SU-DHL-6 (cell line): Measurements from ENCODE around the gene PLXNB1.
"Not testable (repeated sequence)": the region's sequence is repeated elsewhere in the genome, so short reads cannot be mapped to it uniquely, and the experiment has no call there.

Experiments used
- H2AFZ ChIP-seq: fragments of 200-600 bp; sonication (generic); 2 replicates; pipeline ENCODE4 v1.6.1; 2014; ENCODE audit warnings: low read depth, mild to moderate bottlenecking, moderate library complexity, mixed read lengths, antibody characterized with exemption, low read length; ENCODE audit not compliant: severe bottlenecking
- H3F3A ChIP-seq: fragments of 200-600 bp; shearing (Covaris generic); 2 replicates; pipeline ENCODE4 v1.6.0; 2016; ENCODE audit warnings: antibody characterized with exemption, mild to moderate bottlenecking; ENCODE audit not compliant: insufficient read depth
- H3K27ac ChIP-seq: fragments of 200-600 bp; sonication (generic); 2 replicates; pipeline ENCODE4 v1.5.1; 2016; ENCODE audit warnings: low read depth, mild to moderate bottlenecking, low read length, moderate library complexity, mixed read lengths
- H3K27me3 ChIP-seq: fragments of 200-600 bp; sonication (generic), shearing (Covaris generic); 2 replicates; pipeline ENCODE4 v1.6.0; 2014; ENCODE audit warnings: mild to moderate bottlenecking, low read length
- H3K36me3 ChIP-seq: fragments of 200-600 bp; sonication (generic); 2 replicates; pipeline ENCODE4 v1.6.1; 2014; ENCODE audit warnings: mild to moderate bottlenecking, low read length, mixed read lengths
- H3K4me2 ChIP-seq: fragments of 300-600, 200-600 bp; shearing (Covaris generic), sonication (generic); 2 replicates; pipeline ENCODE4 v1.6.0; 2014; ENCODE audit warnings: low read length, low read depth, mild to moderate bottlenecking; ENCODE audit not compliant: poor library complexity, severe bottlenecking
- H3K4me3 ChIP-seq: fragments of 200-600 bp; sonication (generic); 2 replicates; pipeline ENCODE4 v1.5.1; 2014; ENCODE audit warnings: antibody characterized with exemption, low read length, mild to moderate bottlenecking, mixed read lengths; ENCODE audit not compliant: insufficient read depth, poor library complexity, severe bottlenecking
- H3K79me2 ChIP-seq: fragments of 200-600 bp; sonication (generic); 2 replicates; pipeline ENCODE4 v1.6.1; 2014; ENCODE audit warnings: mild to moderate bottlenecking, low read length, moderate library complexity; ENCODE audit not compliant: insufficient read depth
- H3K9ac ChIP-seq: fragments of 200-600 bp; sonication (generic); 2 replicates; pipeline ENCODE4 v1.7.0; 2014; ENCODE audit warnings: mild to moderate bottlenecking, low read length
- H3K9me2 ChIP-seq: fragments of 200-600 bp; sonication (generic); replicated peaks from 2 replicates; pipeline ENCODE4 v1.6.1; 2014; ENCODE audit warnings: low read length; ENCODE audit not compliant: insufficient read depth
- H3K9me3 ChIP-seq: fragments of 200-600 bp; sonication (generic); 2 replicates; pipeline ENCODE4 v1.6.1; 2014; ENCODE audit warnings: low read length, mixed read lengths; ENCODE audit not compliant: insufficient read depth
- H4K20me1 ChIP-seq: fragments of 200-600 bp; sonication (generic); 2 replicates; pipeline ENCODE4 v1.6.1; 2014; ENCODE audit warnings: low read depth, mild to moderate bottlenecking, antibody characterized with exemption, low read length, moderate library complexity, mixed read lengths
- EZH2phosphoT487 ChIP-seq: fragments of 200-600 bp; sonication (generic), shearing (Covaris generic); conservative IDR thresholded peaks from 2 replicates; pipeline ENCODE4 v1.6.1; 2018; ENCODE audit warnings: mild to moderate bottlenecking, antibody characterized with exemption, low read length, moderate library complexity, mixed read lengths
- TF ChIP-seq, protein P1 (sequence below): fragments of 200-600 bp; sonication (generic); IDR thresholded peaks from one replicate; pipeline ENCODE4 v1.5.1; 2017; ENCODE audit warnings: antibody characterized with exemption, mild to moderate bottlenecking, low read length, moderate library complexity; ENCODE audit not compliant: insufficient read depth, poor library complexity, severe bottlenecking

Gene PLXNB1

GRCh38 chr3:48463703-48464102 is 33.8 kb upstream of the PLXNB1 start:
- H3K9me3 ChIP-seq, result no peaks in the 10 kb centered on the region
- H3K79me2 ChIP-seq, result peaks cover 19% of the 10 kb centered on the region; the same call in 1 of the 2 replicates
- no peak overlapping the region for H2AFZ ChIP-seq
- H4K20me1 ChIP-seq, result no peaks in the 10 kb centered on the region
- H3K27ac ChIP-seq, result no peak overlapping the region
- H3K4me3 ChIP-seq, result no peak overlapping the region
- no peak overlapping the region for H3K9ac ChIP-seq
- no peaks in the 10 kb centered on the region for H3K36me3 ChIP-seq
- H3K4me2 ChIP-seq, result no peak overlapping the region
- H3K9me2 ChIP-seq, result no peaks in the 10 kb centered on the region
- no peaks in the 10 kb centered on the region for H3K27me3 ChIP-seq
- peaks cover 6% of the 10 kb centered on the region; the same call in 1 of the 2 replicates for H3F3A ChIP-seq
- no peak for TF ChIP-seq EZH2phosphoT487
- TF ChIP-seq, protein P1, sequence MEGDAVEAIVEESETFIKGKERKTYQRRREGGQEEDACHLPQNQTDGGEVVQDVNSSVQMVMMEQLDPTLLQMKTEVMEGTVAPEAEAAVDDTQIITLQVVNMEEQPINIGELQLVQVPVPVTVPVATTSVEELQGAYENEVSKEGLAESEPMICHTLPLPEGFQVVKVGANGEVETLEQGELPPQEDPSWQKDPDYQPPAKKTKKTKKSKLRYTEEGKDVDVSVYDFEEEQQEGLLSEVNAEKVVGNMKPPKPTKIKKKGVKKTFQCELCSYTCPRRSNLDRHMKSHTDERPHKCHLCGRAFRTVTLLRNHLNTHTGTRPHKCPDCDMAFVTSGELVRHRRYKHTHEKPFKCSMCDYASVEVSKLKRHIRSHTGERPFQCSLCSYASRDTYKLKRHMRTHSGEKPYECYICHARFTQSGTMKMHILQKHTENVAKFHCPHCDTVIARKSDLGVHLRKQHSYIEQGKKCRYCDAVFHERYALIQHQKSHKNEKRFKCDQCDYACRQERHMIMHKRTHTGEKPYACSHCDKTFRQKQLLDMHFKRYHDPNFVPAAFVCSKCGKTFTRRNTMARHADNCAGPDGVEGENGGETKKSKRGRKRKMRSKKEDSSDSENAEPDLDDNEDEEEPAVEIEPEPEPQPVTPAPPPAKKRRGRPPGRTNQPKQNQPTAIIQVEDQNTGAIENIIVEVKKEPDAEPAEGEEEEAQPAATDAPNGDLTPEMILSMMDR, result no peak

DNA sequence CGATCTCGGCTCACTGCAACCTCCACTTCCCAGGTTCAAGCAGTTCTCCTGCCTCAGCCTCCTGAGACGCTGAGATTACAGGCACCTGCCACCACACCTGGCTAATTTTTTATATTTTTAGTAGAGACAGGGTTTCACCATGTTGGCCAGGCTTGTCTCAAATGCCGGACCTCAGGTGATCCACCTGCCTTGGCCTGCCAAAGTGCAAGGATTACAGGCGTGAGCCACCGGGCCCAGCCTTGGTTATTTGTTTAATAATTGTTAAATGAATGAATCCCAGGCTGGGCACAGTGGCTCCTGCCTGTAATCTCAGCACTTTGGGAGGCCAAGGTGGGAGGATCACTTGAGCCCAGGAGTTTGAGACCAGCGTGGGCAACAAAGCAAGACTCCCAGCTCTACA is 31.9 kb upstream of the PLXNB1 start:
- H3K36me3 ChIP-seq, result not testable (repeated sequence)

GRCh38 chr3:48460517-48460902 is 30.6 kb upstream of the PLXNB1 start:
- Histone ChIP-seq H2AFZ (no peak overlapping the region), H3K9me2 (no peaks in the 10 kb centered on the region), H3K27ac (no peak overlapping the region), H3K79me2 (no peaks in the 10 kb centered on the region), H4K20me1 (no peaks in the 10 kb centered on the region), H3K36me3 (peaks cover 9% of the 10 kb centered on the region; the same call in 1 of the 2 replicates), H3F3A (peaks cover 4% of the 10 kb centered on the region; the same call in 1 of the 2 replicates), H3K4me3 (no peak overlapping the region), H3K9me3 (no peaks in the 10 kb centered on the region), H3K9ac (no peak overlapping the region), H3K27me3 (no peaks in the 10 kb centered on the region), H3K4me2 (no peak overlapping the region)
- TF ChIP-seq, protein P1, result no peak
- no peak for TF ChIP-seq EZH2phosphoT487

More for the DNA sequence above, 31.9 kb upstream of the PLXNB1 start:
- H3K9ac ChIP-seq, H2AFZ ChIP-seq, H3F3A ChIP-seq, H3K9me2 ChIP-seq, H3K27me3 ChIP-seq, H3K4me3 ChIP-seq, H4K20me1 ChIP-seq, H3K27ac ChIP-seq, H3K9me3 ChIP-seq, H3K79me2 ChIP-seq, H3K4me2 ChIP-seq: not testable (repeated sequence)

GRCh38 chr3:48459773-48460516 is 30.1 kb upstream of the PLXNB1 start:
- peaks cover 12% of the 10 kb centered on the region; the same call in 1 of the 2 replicates for H3K36me3 ChIP-seq

More at GRCh38 chr3:48459773-48460516, 30.1 kb upstream of the PLXNB1 start:
- Histone ChIP-seq H3K27me3 (no peaks in the 10 kb centered on the region), H2AFZ (no peak overlapping the region), H3K4me3 (no peak overlapping the region), H3F3A (peaks cover under 1% of the 10 kb centered on the region; the same call in 1 of the 2 replicates), H3K27ac (no peak overlapping the region), H3K4me2 (no peak overlapping the region), H3K9me3 (no peaks in the 10 kb centered on the region), H3K9me2 (no peaks in the 10 kb centered on the region), H3K79me2 (no peaks in the 10 kb centered on the region), H3K9ac (no peak overlapping the region), H4K20me1 (no peaks in the 10 kb centered on the region)
- TF ChIP-seq EZH2phosphoT487, result no peak
- TF ChIP-seq, protein P1, result no peak
